Stimulated activated CD8-positive, alpha-beta memory T cell treated with anti-CD3 and anti-CD28 coated beads, Interleukin-15, amount 100 ng/mL, for 24 hours (primary cell): ENCODE measurements around the gene COA5.
"Not testable (repeated sequence)": the region's sequence is repeated elsewhere in the genome, so short reads cannot be mapped to it uniquely, and the experiment has no call there.

ENCODE experiments used
- DNase-seq: peaks from one replicate; pipeline ENCODE4 v3.0.0-alpha.2; 2020; ENCODE audit warnings: low read depth

Gene COA5

GRCh38 chr2:98606431-98606830 is 1.9 kb downstream of the COA5 start:
- no peak for DNase-seq

DNA sequence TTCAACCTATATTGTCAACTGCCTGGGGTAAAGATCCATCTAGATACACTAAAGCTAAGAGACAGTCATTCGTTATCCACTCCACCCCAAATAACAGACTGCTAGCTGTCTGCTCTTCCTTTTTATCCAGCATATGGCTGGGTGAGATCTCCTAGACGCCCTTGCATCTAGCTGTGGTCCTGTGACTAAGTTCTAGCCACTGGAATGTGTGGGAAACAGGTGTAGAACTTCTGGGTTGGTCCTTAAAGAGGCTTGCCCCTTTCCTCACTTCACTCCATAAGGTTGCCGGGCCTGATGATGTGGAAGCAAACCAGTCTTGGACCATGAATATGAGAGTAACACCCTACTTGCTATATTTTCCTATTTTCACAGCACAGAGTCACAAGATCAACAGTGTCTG is 3.2 kb downstream of the COA5 start:
- DNase-seq: no peak

GRCh38 chr2:98604547-98604946 is 3.8 kb downstream of the COA5 start:
- DNase-seq: no peak

DNA sequence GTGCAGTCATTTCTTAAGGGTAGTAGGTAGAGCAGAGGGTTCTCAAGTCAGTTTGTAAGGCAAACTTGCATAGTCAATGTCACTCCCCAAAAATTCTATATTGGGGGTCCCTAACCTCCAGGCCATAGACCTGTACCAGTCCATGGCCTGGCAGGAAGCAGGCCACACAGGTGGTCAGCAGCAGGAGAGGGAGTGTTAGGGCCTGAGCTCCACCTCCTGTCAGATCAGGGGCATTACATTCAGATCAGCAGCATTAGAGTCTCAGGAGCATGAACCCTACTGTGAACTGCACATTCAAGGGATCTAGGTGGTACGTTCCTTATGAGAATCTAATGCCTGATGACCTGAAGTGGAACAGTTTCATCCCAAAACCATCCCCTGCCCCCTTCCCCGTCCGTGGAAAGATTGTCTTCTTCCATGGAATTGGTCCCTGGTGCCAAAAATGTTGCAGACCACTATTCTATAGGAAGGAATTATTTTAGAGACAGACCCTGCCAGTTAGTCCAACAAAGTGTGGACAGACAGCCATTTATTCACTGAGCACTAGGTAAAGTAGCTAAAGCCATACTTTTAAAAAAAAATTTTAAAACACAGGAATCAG is 6.7 kb downstream of the COA5 start:
- DNase-seq: no peak

DNA sequence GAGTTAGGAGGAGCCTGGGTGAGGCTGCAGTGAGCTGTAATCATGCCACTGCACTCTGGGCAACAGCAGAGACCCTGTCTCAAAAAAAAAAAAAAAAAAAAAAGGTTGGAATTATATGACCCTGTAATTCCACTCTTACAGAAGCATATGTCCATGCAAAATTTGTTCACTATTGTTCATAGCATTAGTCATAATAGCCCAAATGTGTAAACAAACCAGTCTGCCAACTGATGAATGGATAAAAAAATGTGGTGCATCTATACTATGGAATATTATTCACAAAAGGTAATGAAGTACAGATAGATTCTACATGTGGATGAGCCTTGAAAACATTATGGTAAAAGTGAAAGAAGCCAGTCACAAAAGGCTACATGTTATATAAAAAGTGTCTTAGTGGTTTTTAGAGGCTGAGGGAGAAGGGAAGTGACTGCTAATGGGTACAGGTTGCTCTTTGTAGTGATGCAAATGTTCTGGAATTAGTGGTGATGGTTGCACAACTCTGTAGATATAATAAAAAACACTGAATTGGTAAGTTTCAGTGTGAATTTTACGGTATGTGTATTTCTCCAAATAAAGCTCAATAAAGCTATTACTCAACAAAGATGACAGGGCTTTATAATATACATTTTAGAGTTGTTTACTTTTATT is 9.4 kb downstream of the COA5 start:
- DNase-seq: no peak

DNA sequence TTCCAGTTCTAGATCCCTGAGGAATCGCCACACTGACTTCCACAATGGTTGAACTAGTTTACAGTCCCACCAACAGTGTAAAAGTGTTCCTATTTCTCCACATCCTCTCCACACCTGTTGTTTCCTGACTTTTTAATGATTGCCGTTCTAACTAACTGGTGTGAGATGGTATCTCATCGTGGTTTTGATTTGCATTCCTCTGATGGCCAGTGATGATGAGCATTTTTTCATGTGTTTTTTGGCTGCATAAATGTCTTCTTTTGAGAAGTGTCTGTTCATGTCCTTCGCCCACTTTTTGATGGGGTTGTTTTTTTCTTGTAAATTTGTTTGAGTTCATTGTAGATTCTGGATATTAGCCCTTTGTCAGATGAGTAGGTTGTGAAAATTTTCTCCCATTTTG is 13.6 kb downstream of the COA5 start:
- not testable (repeated sequence) for DNase-seq

- no peak for DNase-seq
These were observed 15.7 kb downstream of the COA5 start for GRCh38 chr2:98592565-98592964.

GRCh38 chr2:98589489-98589888 is 18.8 kb downstream of the COA5 start:
- no peak for DNase-seq

- DNase-seq: no peak
These were observed 19.4 kb downstream of the COA5 start for GRCh38 chr2:98588880-98589431.

GRCh38 chr2:98586551-98587140 is 21.7 kb downstream of the COA5 start:
- DNase-seq: no peak

GRCh38 chr2:98585386-98585785 is 22.9 kb downstream of the COA5 start:
- no peak for DNase-seq

- DNase-seq: no peak
These were observed 24.3 kb downstream of the COA5 start for GRCh38 chr2:98583816-98584618.

DNA sequence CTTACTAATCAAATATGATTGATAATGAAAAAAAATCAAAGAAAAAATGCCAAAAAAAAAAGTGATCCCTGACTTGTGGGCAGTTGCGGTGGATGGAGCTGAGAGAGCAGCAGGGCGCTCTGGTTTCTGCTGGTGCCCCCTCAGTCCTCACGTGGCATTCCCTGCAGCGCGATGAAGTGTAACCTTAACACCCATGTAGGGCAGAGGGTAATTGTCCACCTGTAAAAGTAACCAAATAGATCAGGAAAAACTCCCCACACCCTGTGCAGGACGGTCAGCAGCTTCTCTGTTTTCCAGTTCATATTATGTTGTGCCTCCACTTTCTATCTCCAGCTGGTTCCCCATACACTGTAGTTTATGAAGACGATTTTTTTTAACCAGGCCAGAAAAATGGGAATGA is 25.0 kb downstream of the COA5 start:
- no peak for DNase-seq

- DNase-seq: no peak
These were observed 25.8 kb downstream of the COA5 start for GRCh38 chr2:98582523-98582922.

DNA sequence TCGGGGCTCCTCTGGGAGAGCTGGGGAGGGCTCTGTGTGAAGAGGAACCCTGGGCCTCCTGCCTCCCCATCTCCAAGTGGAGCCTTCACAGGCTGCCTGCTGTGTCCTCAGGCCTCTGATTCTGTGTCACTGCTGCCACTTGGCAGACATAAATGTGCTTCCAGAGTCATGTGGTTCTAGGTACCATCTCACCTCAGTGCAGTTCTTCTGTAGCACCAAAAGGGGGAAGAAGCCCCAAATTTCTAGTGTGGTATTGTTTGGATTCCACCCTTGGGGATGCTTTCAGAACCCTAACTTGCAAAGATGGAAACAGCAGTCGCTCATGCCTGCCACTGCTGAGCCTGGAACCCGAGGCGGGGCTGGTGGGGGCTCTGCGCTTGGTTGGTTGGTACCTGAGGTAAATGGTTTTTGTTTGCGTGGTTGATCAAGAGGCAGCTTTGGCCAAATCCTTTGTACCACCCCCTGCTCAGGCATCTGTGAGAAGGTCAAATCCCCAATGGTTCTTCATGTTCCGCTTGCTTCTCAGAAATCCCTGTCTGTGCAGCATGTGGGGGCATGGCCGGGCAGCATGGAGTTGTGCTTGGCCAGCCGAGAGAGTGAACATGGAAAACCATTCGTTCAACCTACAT is 27.5 kb downstream of the COA5 start:
- DNase-seq: no peak

- DNase-seq: no peak
These were observed 28.4 kb downstream of the COA5 start for GRCh38 chr2:98579926-98580325.

DNA sequence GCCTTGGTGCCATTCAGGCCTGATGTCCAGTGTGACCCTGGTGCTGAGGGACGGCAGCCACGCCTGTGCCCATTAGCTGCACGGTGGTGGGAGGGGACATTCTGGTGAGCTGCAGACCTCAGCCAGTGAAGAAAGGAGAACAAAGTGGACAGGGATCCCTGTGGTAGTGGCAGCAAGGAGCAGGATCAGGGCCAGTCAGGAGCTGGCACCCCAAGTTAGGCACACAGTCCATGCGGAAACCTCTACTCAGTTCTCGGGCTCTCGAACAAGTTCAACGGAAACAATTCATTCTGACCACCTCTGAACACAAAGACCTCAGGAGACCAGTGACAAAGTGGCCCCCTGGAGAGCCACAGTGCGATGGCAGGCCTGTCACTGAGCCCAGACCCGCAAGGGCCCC is 30.1 kb downstream of the COA5 start:
- no peak for DNase-seq

DNA sequence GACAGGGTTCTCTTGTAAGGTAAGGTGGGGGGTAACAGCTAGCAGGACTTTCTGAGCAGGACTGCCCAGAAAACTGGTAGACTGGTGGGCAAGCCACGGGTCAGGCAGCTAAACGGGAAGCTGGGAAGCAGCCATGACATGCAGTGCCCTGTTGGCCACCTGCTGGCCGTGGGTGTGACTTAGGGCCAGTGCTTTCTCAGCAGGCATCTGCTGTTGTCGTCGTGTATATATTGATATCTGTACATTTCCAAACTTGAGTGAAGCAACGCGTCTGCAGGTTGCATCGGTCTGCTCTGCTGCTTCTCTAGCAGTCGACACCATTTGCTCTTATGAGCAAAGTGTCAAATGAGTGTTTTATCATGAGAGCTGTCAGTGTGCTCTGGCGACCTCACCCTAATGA is 31.0 kb downstream of the COA5 start:
- DNase-seq: no peak

- DNase-seq: no peak
These were observed 31.5 kb downstream of the COA5 start for GRCh38 chr2:98576666-98577312.

GRCh38 chr2:98573426-98573825 is 34.9 kb downstream of the COA5 start:
- no peak for DNase-seq

DNA sequence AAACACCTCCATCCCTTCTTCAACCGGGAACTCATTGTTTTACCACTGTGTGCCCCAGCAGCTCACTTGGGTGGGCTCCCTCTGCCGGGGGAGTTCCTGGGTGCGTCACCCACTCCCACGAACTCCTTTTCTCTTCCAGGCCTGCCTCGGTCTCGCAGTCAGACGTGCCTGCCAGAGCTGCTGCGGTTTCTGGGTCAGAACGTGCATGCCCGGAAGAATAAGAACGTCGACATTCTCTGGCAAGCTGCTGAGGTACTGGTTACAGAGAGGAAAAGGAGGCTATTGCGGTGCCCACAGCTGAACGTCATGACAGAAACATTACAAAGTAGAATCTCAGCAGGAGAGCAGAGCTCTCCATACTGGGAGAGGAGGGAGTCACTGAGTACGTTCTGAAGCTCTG is 35.6 kb downstream of the COA5 start:
- DNase-seq: no peak

GRCh38 chr2:98572211-98572610 is 36.1 kb downstream of the COA5 start:
- no peak for DNase-seq
